Stimulated activated CD4-positive, alpha-beta T cell treated with anti-CD3 and anti-CD28 coated beads, Interleukin-12 subunit alpha, Interleukin-12 subunit beta, amount 100 ng/mL, for 24 hours (primary cell): ENCODE data around the gene LHX4.

ENCODE experiments used
- DNase-seq, 2 experiments: peaks; one replicate each; pipeline ENCODE4 v3.0.0-alpha.2; 2020; ENCODE audit warnings: low read depth in 2 of 2

Gene LHX4

GRCh38 chr1:180227861-180228647 lies 2.0 kb upstream of the LHX4 start:
- no peak for DNase-seq

- DNase-seq: no peak
Measured at GRCh38 chr1:180228648-180229482, 1.2 kb upstream of the LHX4 start.

- no peak for DNase-seq
Measured at GRCh38 chr1:180230416-180230790, 339 bp downstream of the LHX4 start.

- no peak for DNase-seq
Measured at GRCh38 chr1:180230791-180231505, 884 bp downstream of the LHX4 start.

- DNase-seq: peak in 1 of 2 experiments; percentile 23
Measured at GRCh38 chr1:180231506-180231921, 1.4 kb downstream of the LHX4 start.

GRCh38 chr1:180231936-180232335 lies 1.9 kb downstream of the LHX4 start:
- no peak for DNase-seq

GRCh38 chr1:180232521-180233043 lies 2.5 kb downstream of the LHX4 start:
- DNase-seq: no peak

GRCh38 chr1:180233191-180234011 lies 3.3 kb downstream of the LHX4 start:
- no peak for DNase-seq

- no peak for DNase-seq
Measured at GRCh38 chr1:180234369-180235076, 4.5 kb downstream of the LHX4 start.

GRCh38 chr1:180235077-180235501 lies 5.0 kb downstream of the LHX4 start:
- no peak for DNase-seq

GRCh38 chr1:180235502-180236239 lies 5.6 kb downstream of the LHX4 start:
- no peak for DNase-seq

- no peak for DNase-seq
Measured at GRCh38 chr1:180236698-180237509, 6.8 kb downstream of the LHX4 start.

GRCh38 chr1:180237869-180238476 lies 7.9 kb downstream of the LHX4 start:
- no peak for DNase-seq

GRCh38 chr1:180238675-180239074 lies 8.6 kb downstream of the LHX4 start:
- no peak for DNase-seq

- DNase-seq: no peak
Measured at GRCh38 chr1:180239145-180240096, 9.4 kb downstream of the LHX4 start.

- no peak for DNase-seq
Measured at GRCh38 chr1:180241716-180242544, 11.9 kb downstream of the LHX4 start.
